GM19468 (cell line): ENCODE results near the gene ENDOG.
"Not testable (repeated sequence)": the region's sequence is repeated elsewhere in the genome, so short reads cannot be mapped to it uniquely, and the experiment has no call there.

ENCODE experiments used
- ATAC-seq: cut with Tn5 transposase; IDR thresholded peaks from one replicate; pipeline ENCODE4 v1.9.1; 2021; ENCODE audit warnings: mild to moderate bottlenecking, moderate library complexity, moderate number of reproducible peaks; ENCODE audit not compliant: unreplicated experiment; ENCODE audit errors: extremely low read depth

ENDOG gene

GRCh38 chr9:128854454-128854853 lies 36.2 kb downstream of the ENDOG start:
- not testable (repeated sequence) for ATAC-seq

GRCh38 chr9:128858476-128858875 lies 40.2 kb downstream of the ENDOG start:
- ATAC-seq: not testable (repeated sequence)

GRCh38 chr9:128860937-128861336 lies 42.6 kb downstream of the ENDOG start:
- no peak for ATAC-seq

GRCh38 chr9:128861501-128861900 lies 43.2 kb downstream of the ENDOG start:
- no peak for ATAC-seq

GRCh38 chr9:128862401-128862851 lies 44.1 kb downstream of the ENDOG start:
- no peak for ATAC-seq

- ATAC-seq: no peak
Observed at GRCh38 chr9:128863647-128864046, 45.3 kb downstream of the ENDOG start.

GRCh38 chr9:128870128-128870940 lies 52.0 kb downstream of the ENDOG start:
- ATAC-seq: no peak

GRCh38 chr9:128870941-128871265 lies 52.6 kb downstream of the ENDOG start:
- ATAC-seq: not testable (repeated sequence)
